ENCODE data around the gene BBS4. TPM values are rescaled to one million over a fixed set of nuclear protein-coding genes. Genes with fewer than 3 reads are reported as not detected.

BBS4 gene
- total and polyA plus RNA-seq, 9 donors = 17.8 to 30.2 (median 23.4) TPM

DNA sequence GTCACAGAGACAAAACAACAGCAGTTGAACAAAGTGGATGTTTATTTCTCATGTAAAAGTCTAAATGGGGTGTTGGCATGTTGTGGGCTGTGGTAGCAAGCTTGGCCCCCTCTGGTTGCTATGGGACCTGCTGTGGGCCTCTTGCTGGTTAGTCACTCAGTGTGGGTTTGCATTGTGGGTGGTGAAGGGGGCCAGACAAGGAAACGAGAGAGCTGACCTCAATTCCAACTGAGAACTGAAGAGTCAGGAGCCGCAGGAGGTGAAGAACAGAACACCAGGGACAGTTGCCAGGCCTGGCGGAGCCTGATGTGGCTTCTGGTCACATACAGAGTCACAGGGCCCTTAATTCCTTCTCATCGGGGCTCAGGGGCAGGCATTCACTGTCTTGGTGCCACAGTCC lies 99.4 kb downstream of the BBS4 start:
- intact Hi-C loops (cut with DNase I) = loop anchor here in 3 of 4 donors (10.0 kb wide), 4 partner anchors 61 to 849 kb away; partner anchors contain the start of genes ARIH1 (in 1 of the 3) and NPTN (in 1 of the 3)

DNA sequence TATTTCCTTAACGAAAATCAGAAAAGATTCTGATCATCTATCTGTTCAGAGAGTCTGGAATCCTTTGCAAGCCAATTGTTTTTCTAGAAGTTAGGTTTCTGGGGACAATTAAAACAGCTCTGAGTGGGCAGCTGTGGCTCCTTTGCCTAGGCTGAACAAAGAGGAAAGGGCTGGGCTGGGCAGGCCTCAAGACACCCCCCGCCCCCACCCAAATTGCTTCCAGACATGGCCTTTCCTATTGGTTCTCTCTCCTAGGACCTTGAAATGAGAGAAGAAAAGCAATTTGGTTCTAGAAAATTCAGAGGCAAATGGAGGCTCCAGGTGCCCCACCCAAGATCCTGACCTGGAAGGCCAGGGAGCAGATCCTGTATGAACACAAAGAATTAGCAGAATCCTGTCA lies 99.8 kb downstream of the BBS4 start:
- intact Hi-C loops (cut with DNase I) = loop anchor here in 3 of 4 donors (10.0 kb wide), 4 partner anchors 61 to 849 kb away; partner anchors contain the start of genes ARIH1 (in 1 of the 3) and NPTN (in 1 of the 3)
- WGBS, 3 donors = 94 to 95% (median 95%) methylated on average over 2 of the region's 2 CpGs
- TF ChIP-seq, protein P1, sequence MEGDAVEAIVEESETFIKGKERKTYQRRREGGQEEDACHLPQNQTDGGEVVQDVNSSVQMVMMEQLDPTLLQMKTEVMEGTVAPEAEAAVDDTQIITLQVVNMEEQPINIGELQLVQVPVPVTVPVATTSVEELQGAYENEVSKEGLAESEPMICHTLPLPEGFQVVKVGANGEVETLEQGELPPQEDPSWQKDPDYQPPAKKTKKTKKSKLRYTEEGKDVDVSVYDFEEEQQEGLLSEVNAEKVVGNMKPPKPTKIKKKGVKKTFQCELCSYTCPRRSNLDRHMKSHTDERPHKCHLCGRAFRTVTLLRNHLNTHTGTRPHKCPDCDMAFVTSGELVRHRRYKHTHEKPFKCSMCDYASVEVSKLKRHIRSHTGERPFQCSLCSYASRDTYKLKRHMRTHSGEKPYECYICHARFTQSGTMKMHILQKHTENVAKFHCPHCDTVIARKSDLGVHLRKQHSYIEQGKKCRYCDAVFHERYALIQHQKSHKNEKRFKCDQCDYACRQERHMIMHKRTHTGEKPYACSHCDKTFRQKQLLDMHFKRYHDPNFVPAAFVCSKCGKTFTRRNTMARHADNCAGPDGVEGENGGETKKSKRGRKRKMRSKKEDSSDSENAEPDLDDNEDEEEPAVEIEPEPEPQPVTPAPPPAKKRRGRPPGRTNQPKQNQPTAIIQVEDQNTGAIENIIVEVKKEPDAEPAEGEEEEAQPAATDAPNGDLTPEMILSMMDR (IDR thresholded peaks at IDR 0.05) = no peak
- TF ChIP-seq EP300 (IDR thresholded peaks at IDR 0.05) (no peak), POLR2A (IDR thresholded peaks at IDR 0.05) (no peak)
- H3K9me3 ChIP-seq = no peaks in the 10 kb centered on the region
- peak overlapping the region in 1 of 2 donors; percentile 94 for H3K27ac ChIP-seq
- no peaks in the 10 kb centered on the region for H3K36me3 ChIP-seq
- H3K4me1 ChIP-seq (ENCODE audit: insufficient read depth) = peaks cover 10% of the 10 kb centered on the region
- no peaks in the 10 kb centered on the region for H3K27me3 ChIP-seq
- no peak overlapping the region for H3K4me3 ChIP-seq
- no peak for DNase-seq

More for the DNA sequence above, 99.4 kb downstream of the BBS4 start:
- TF ChIP-seq EP300 (IDR thresholded peaks at IDR 0.05) (no peak), POLR2A (IDR thresholded peaks at IDR 0.05) (no peak)
- TF ChIP-seq, protein P1 (IDR thresholded peaks at IDR 0.05) = no peak
- 79 to 84% (median 80%) methylated on average over 4 of the region's 4 CpGs for WGBS, 3 donors
- no peaks in the 10 kb centered on the region for H3K36me3 ChIP-seq
- peaks cover 10% of the 10 kb centered on the region for H3K4me1 ChIP-seq (ENCODE audit: insufficient read depth)
- no peaks in the 10 kb centered on the region for H3K27me3 ChIP-seq
- H3K4me3 ChIP-seq = no peak overlapping the region
- H3K9me3 ChIP-seq = no peaks in the 10 kb centered on the region
- DNase-seq = peak in 1 of 5 donors; percentile 22
- H3K27ac ChIP-seq = peak overlapping the region in 1 of 2 donors; percentile 94

DNA sequence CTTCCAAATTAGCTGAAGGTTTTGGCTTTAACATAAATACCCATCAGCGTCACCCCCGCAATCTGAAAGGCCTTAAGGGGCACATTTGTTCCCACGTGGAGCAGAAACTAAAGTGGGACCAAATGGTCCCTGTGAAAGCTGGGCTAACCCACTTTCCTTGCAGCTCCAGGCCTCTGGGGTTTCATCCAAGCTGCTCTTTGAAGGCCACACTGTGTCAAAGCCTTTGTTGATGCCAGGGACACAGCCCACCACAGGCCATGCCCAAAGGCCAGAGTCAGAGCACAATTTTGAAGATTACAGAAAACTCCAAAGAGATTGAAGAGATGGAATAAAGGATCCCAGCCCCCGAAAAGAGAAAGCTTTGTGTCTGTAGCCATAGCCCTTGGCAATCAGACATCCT lies 100.2 kb downstream of the BBS4 start:
- no peak overlapping the region for H3K4me3 ChIP-seq
- H3K27ac ChIP-seq = no peak overlapping the region
- TF ChIP-seq, protein P1 (IDR thresholded peaks at IDR 0.05) = no peak
- TF ChIP-seq EP300 (IDR thresholded peaks at IDR 0.05) (no peak), POLR2A (IDR thresholded peaks at IDR 0.05) (no peak)
- H3K4me1 ChIP-seq (ENCODE audit: insufficient read depth) = peaks cover 10% of the 10 kb centered on the region
- no peaks in the 10 kb centered on the region for H3K27me3 ChIP-seq
- 87 to 95% (median 94%) methylated on average over 4 of the region's 4 CpGs for WGBS, 3 donors
- DNase-seq = no peak
- H3K9me3 ChIP-seq = no peaks in the 10 kb centered on the region
- H3K36me3 ChIP-seq = no peaks in the 10 kb centered on the region
- intact Hi-C loops (cut with DNase I) = loop anchor here in 3 of 4 donors (10.0 kb wide), 4 partner anchors 61 to 849 kb away; partner anchors contain the start of genes ARIH1 (in 1 of the 3) and NPTN (in 1 of the 3)

DNA sequence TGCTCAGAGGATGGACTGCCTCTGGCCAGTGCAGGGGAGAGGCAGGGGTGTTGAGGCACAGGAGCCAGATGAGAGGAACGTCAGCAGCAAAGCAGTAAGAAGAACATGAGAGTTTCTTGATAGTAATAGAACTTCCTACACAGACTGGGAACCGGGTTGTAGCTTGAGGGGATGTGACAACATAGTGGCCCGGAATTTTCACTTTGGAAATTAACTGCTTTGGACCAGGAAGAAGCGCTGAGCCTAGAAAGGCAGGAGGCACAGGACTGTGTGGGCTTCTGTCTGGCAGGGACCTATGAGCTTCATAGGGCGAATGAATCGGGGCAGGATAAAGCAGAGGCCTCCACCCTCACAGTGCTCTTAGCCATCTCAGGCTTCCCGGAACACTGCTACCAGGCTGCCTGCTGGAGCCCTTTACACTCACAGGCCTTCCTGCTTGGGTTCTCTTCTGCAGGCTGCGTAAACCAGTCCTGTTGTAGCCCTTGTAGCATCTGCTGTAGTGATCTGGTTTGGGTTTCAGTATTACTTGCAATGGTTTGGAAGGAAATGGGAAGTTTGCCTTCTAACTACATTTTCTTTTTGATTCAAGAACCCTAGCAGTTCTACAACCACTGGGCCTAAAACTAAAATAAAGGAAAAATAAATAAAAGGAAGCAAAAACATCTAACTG lies 100.8 kb downstream of the BBS4 start:
- no peaks in the 10 kb centered on the region for H3K27me3 ChIP-seq
- no peak overlapping the region for H3K27ac ChIP-seq
- intact Hi-C loops (cut with DNase I) = loop anchor here in 3 of 4 donors (10.0 kb wide), 4 partner anchors 62 to 848 kb away; partner anchors contain the start of genes ARIH1 (in 1 of the 3) and NPTN (in 1 of the 3)
- TF ChIP-seq EP300 (IDR thresholded peaks at IDR 0.05) (no peak), POLR2A (IDR thresholded peaks at IDR 0.05) (no peak)
- TF ChIP-seq, protein P1 (IDR thresholded peaks at IDR 0.05) = no peak
- no peak for DNase-seq
- no peak overlapping the region for H3K4me3 ChIP-seq
- peaks cover 10% of the 10 kb centered on the region for H3K4me1 ChIP-seq (ENCODE audit: insufficient read depth)
- H3K9me3 ChIP-seq = no peaks in the 10 kb centered on the region
- 79 to 93% (median 84%) methylated on average over 8 of the region's 8 CpGs for WGBS, 3 donors
- no peaks in the 10 kb centered on the region for H3K36me3 ChIP-seq
